Loucy (cell line): ENCODE measurements around the gene LPA.

Source experiments
- CTCF ChIP-seq: fragments of 200-600 bp; sonication (generic); conservative IDR thresholded peaks from 2 replicates; pipeline ENCODE4 v1.5.1; 2014; ENCODE audit warnings: mild to moderate bottlenecking, antibody characterized with exemption, low read length
- EZH2phosphoT487 ChIP-seq: fragments of 200-600 bp; IDR thresholded peaks from 2 replicates; pipeline ENCODE4 v1.6.1; 2018; ENCODE audit warnings: antibody characterized with exemption, mild to moderate bottlenecking, moderate library complexity, borderline replicate concordance

GRCh38 chr6:160507420-160507819 is 156.7 kb downstream of the LPA start:
- TF ChIP-seq CTCF (no peak), EZH2phosphoT487 (no peak)
